Tibial nerve (tissue), 4 donors: ENCODE data around the gene MAPK14.

Source experiments
- EP300 ChIP-seq, 2 donors: sonication (generic); formaldehyde crosslinking; IDR thresholded peaks; one replicate each; pipeline ENCODE4 v1.6.1; 2017; ENCODE audit warnings: antibody characterized with exemption in 2 of 2, mild to moderate bottlenecking in 1 of 2
- POLR2A ChIP-seq, 2 donors: fragments of 450-650 bp; IDR thresholded peaks; one replicate each; pipeline ENCODE4 v1.6.1; 2017; ENCODE audit warnings: antibody characterized with exemption in 2 of 2, mild to moderate bottlenecking in 2 of 2, moderate library complexity in 2 of 2
- TF ChIP-seq, protein P1 (sequence below), 5 experiments: fragments of 200-600 bp in 3 of 5; fragments of 450-650 bp in 2 of 5; sonication (generic) in 3 of 5; IDR thresholded peaks; one replicate each; pipeline ENCODE4 v1.5.1; 2016 to 2019; ENCODE audit warnings: antibody characterized with exemption in 5 of 5, mild to moderate bottlenecking in 3 of 5, moderate library complexity in 2 of 5

DNA sequence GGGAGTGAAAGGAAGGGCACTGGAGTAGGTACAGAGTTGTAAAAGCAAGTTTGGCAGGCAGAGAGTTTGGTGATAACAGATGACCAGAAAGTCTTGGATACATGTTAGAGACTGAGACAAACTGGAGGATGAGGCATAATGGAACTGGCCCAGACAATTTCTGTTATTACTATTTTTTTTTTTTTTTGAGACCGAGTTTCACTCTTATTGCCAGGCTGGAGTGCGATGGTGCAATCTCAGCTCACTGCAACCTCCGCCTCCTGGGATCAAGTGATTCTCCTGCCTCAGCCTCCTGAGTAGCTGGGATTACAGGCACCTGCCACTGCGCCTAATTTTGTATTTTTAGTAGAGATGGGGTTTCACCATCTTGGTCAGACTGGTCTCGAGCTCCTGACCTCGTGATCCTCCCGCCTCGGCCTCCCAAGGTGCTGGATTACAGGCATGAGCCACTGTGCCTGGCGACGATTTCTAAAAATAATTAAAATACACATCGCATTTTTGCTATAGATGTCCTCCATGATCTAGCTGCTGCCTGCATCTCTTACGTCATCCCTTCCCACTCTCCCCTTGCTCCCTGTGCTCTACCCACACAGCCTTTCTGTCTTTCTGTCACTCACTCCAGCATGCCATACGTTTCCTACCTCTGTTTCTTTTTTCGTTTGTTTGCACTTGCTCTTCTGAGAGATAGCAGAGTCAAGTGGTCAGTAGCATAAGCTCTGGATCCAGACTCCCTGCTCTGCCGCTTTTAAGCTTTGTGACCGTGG lies 23.5 kb downstream of the MAPK14 start:
- TF ChIP-seq, protein P1, sequence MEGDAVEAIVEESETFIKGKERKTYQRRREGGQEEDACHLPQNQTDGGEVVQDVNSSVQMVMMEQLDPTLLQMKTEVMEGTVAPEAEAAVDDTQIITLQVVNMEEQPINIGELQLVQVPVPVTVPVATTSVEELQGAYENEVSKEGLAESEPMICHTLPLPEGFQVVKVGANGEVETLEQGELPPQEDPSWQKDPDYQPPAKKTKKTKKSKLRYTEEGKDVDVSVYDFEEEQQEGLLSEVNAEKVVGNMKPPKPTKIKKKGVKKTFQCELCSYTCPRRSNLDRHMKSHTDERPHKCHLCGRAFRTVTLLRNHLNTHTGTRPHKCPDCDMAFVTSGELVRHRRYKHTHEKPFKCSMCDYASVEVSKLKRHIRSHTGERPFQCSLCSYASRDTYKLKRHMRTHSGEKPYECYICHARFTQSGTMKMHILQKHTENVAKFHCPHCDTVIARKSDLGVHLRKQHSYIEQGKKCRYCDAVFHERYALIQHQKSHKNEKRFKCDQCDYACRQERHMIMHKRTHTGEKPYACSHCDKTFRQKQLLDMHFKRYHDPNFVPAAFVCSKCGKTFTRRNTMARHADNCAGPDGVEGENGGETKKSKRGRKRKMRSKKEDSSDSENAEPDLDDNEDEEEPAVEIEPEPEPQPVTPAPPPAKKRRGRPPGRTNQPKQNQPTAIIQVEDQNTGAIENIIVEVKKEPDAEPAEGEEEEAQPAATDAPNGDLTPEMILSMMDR (IDR thresholded peaks at IDR 0.05): no peak
- TF ChIP-seq POLR2A (IDR thresholded peaks at IDR 0.05): no peak
- TF ChIP-seq EP300 (IDR thresholded peaks at IDR 0.05): no peak
